Endothelial cell of hepatic sinusoid (primary cell): ENCODE data around the gene TMEM53.
"Not testable (repeated sequence)": the region's sequence is repeated elsewhere in the genome, so short reads cannot be mapped to it uniquely, and the experiment has no call there.

ENCODE experiments used
- in situ Hi-C: cut with HindIII; loops from 2 replicates; pipeline ENCODE4 v1.10.0; 2017; ENCODE audit warnings: low sequenced_read_pairs

The TMEM53 gene

DNA sequence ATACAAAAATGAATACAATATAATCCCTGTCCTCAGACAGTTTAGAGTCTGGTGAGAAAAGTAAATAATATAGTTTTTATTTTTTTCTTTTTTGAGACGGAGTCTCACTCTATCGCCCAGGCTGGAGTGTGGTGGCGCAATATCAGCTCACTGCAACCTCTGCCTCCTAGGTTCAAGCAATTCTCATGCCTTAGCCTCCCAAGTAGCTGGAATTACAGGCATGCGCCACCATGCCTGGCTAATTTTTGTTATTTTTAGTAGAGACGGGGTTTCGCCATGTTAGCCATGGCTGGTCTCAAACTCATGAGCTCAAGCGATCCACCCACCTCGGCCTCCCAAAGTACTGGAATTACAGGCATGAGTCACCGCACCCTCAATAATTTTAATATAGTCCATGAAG lies 25.1 kb upstream of the TMEM53 start:
- in situ Hi-C loops, result not testable (repeated sequence)

DNA sequence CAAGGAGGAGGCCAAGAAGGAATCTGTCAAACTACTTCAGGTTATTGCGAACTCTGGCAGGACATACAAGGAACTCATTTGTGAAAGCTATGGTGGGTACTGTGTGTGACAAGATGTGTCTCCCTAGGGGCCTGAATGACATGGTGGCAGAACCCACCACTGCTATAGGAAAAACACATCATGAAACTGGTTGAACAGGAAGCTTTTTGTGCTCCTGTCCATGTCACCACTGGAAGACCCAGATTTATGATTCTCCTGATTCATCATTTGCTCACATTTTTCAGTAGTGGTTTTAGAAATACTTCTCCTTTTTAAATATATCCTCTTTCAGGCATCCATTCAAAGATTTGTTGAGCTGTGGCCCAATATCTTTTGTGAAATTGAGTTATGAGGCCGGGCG lies 23.9 kb upstream of the TMEM53 start:
- in situ Hi-C loops, result no loop called here

DNA sequence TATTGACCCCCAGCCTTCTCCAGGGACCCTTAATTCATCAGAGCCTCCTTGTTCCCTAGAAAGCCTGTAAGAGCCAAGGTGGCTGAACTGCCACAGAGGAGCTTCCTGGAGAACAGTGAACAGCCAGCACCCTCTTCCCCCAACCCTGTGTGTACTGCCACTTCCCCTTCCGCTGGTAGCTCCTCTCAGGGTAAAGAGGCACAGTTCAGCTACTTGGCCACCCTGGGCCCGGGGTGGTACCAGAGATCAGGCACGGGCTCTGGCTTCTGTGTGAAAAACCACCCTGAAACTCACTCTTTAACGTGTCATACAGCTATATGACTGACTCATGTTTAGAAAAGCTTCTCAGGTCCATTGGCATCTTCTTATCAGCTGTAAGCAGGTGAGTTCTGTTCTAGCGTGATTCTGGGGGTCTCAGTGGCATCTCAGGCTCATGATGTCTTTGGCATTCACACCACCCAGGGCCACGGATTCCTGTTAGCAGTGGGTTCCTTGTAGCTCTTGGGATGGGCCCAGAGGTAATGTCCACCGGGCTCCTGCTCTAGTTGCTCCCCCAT lies 22.6 kb upstream of the TMEM53 start:
- in situ Hi-C loops, result no loop called here

DNA sequence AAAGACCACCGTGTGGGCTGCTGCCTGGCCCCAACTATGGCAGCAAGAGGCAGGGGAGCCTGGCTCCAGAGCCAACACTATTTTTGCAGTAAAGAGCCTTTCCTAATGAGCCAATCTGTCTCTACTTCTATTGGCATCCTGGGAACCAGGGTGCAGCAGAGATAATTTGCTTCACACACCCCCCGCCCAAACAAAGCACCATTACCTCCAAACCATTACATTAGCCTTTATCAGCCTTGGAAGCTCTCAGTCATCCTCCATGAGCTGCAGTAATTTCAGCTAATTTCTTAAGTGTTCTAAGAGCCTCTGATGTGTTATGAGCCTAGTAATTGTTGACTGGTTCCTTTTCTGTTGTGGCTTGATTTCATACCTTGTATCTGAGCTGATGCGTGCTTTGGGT lies 21.8 kb upstream of the TMEM53 start:
- in situ Hi-C loops, result no loop called here

DNA sequence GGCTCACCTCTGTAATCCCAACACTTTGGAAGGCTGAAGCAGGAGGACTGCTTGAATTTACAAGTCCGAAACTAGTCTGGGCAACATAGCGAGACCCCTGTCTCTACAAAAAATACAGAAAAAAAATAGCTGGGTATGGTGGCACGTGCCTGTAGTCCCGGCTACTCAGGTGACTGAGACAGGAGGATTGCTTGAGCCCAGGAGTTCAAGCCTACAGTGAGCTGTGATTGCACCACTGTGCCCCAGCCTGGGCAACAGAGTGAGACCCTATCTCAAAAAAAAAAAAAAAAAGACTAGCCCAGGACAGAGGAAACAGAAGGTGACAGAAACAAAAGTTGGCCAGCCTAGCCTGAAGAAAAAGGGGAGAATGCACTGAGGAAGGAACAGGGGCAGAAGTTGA lies 21.4 kb upstream of the TMEM53 start:
- in situ Hi-C loops, result no loop called here

DNA sequence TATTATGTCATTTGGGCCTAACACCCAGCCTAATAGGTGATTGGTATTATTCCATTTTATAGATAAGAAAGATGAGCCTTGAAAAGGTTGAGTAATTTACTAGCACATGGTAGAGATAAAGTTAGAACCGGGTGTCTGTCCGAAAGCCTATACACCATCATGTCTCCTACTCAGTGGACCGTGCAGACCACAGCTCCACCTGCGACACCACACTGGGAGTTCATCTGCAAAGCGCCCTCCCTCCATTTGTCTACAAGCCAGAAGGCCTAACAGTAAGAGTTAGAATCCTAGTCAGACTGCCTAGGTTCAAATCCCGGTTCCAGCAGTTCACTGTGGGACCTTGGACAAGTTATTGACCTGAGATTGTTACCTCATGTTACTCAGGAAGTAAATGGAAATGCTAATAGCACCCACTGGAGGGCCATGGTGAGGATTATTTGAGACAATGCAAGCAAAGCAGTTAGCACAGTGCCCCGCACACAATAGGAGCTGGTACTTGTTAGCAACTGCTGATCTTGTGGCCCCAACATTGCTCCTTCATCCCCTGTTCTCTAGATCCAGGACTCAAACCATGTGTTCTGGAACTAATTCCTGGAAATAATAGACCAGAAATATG lies 20.7 kb upstream of the TMEM53 start:
- in situ Hi-C loops, result no loop called here

DNA sequence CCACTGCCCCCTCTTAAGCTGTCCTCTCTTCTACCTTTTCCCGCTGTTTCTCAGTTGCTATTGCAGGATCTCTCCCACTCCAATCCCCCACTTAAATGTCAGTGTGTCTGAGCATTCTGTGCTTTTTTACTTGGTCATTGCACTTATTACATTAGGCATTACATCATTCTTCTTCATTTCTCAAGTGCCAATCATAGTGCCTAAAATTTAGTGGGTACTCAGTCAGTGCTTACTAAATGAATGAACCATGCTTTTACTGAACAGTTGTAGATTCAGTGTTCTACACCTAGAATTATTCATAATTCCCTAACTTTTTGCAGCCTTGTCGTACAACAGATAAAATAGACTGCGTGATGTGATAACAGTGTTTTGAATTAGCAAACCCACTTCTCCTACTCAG lies 19.6 kb upstream of the TMEM53 start:
- in situ Hi-C loops, result no loop called here

DNA sequence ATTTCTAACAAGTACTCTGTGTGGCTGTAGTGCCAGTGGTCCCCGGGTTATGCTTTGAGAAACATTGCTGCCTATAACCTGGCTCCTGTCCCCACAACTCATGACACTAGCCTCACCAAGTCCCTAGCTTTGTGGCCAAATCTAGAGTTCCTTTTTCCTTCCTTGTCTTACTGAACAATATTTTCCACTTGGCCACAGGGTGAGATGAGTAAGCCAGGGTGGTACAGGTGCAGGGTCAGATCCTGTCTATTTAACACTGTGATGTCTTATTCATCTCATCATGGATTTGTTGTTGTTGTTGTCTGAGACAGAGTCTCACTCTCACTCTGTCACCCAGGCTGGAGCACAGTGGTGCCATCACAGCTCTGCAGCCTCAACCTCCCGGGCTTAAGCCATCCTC lies 18.9 kb upstream of the TMEM53 start:
- in situ Hi-C loops, result no loop called here

DNA sequence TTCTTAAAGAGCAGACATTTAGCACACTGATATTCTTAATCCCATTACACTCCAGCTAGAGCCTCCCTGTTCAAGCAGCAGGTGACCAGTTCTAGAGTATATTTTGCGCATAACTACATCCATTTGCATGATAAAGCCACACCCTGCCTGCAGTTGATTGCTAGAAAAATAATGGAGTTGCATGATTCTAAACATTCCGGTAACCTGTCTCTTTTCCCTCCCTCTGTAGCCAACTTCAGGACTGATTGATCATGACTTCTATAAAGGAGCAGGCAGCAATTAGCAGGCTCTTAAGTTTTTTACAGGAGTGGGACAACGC lies 15.1 kb upstream of the TMEM53 start:
- in situ Hi-C loops, result no loop called here

DNA sequence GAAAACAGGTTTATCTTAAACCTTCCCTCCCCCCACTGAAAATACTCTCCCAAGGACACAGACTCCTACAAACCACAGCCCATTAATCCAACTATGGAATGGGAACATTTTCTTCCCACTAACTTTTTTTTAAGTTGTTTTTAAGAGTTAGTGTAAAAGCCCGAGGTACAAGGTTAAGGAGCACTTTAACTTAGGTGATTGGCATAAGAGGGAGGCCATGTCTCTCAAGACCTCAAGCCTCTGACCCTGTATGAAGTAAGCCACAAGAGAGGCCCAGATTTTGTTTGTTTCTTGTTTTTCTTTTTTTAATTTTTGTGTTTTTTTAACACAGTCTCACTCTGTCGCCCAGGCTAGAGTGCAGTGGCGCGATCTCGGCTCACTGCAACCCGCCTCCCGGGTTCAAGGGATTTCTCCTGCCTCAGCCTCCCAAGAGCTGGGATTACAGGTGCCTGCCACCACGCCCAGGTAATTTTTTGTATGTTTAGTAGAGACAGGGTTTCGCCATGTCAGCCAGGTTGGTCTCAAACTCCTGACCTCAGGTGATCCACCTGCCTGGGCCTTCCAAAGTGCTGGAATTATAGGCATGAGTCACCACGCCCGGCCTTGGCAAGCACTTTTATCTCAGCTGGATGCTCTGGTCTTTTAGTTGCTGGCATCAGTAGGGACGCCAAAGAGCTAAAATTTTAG lies 14.6 kb upstream of the TMEM53 start:
- in situ Hi-C loops, result no loop called here

DNA sequence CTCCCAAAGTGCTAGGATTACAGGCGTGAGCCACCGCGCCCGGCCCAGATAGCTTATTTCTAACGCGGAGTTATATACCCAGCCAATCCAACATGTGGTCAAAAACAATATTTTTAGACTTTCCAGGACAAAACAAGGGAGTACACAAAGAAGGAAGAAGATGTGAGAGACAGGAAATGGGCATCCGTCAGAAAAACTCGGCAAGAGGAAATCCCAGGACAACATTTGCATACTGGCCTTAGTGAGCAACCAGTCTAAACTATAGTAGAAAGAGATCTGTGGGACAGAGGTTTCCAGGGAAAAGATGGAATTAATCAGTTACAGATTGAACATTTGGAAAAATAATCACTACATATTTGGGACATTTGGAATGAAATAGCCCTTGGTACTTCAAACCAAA lies 11.6 kb upstream of the TMEM53 start:
- in situ Hi-C loops, result no loop called here

DNA sequence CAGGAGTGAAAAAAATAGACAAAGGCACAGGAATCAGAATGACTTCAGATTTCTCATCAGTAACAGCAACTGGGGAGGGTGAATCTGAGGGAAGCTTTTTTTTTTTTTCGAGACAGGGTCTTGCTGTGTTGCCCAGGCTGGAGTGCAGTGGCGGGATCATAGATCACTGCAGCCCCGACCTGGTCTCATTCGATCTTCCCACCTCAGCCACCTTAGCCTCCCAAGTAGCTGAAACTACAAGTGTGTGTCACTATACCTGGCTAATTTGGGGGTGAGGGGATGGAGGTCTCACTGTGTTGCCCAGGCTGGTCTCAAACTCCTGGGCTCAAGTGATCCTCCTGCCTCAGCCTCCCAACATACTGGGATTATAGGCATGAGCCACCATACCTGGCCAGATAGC lies 10.9 kb upstream of the TMEM53 start:
- in situ Hi-C loops, result no loop called here

DNA sequence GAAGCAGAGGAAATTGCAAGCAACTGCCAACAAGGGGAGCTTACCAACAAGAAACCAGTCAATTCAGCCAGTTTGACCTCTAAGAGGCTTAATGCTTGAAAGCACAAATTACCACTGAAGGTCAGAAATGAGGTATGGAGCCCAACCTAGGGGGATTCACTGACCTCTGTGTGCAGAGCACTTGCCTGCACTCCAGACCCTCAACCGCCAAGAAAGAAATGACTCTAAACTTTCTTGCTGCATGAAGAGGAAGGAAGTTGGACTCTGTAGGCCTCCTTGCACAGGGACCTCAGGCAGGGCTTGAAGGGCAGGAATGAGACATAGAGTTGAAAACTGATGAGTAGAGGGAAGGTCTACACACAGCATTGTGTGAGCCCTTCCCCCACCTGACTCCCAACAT lies 10.2 kb upstream of the TMEM53 start:
- in situ Hi-C loops, result no loop called here

DNA sequence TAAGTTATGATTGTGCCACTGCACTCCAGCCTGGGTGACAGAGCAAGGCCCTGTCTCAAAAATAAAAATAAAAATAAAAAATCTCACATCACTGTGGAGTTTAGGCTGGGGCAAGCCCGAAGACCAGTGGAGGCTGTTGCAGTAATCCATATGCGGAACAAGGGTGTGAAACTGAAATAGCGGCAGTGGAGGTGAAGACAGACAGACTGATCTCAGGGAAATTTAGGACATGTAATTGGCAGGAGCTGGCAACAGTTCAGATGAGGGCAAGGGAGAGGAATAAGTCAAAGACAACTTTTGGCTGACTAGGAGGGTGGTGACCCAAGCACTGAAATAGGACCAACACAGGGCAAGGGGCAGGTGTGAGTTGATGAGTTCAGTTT lies 8.6 kb upstream of the TMEM53 start:
- in situ Hi-C loops, result no loop called here

DNA sequence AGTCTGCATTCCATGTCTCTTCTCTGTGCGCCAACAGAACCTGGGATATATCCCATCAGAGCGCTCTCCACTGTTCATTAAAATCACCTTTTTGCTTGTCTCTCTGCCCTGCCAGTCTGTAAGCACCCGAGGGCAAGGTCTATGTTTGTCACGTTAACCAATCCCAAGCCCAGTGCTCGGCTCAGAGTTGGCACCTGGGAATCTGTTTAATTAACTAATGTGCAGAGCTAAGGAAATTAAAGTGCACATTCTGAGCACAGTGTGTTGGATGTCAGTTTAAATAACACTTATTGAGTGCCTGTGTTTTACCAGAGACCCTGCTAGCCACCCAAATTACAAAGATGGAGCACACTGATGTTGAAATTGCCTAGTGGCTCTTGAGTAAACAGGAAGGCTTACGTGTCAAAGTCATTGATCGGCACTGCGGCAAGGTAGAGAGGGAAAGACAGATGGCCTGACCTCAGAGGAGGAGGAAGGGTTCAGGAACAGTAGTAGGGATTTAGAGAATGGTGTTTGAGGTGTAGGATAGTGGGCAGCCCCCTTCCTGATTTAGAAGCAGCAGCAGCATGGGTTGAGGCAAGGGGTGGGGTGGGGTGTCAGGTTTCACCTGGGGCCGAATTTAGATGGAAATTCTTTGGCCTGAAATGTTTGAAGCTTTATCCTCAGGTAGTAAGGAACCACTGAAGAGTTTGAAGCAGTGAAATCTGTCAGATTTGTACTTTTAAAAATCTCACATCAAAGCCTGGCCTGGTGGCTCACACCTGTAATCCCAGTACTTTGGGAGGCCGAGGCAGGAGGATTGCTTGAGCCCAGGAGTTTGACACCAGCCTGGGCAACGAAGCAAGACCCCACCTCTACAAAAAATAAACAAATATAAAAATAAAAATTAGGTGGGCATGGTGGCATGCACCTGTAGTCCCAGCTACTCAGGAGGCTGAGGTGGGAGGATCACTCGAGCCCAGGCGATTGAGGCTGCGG lies 7.9 kb upstream of the TMEM53 start:
- in situ Hi-C loops, result no loop called here

DNA sequence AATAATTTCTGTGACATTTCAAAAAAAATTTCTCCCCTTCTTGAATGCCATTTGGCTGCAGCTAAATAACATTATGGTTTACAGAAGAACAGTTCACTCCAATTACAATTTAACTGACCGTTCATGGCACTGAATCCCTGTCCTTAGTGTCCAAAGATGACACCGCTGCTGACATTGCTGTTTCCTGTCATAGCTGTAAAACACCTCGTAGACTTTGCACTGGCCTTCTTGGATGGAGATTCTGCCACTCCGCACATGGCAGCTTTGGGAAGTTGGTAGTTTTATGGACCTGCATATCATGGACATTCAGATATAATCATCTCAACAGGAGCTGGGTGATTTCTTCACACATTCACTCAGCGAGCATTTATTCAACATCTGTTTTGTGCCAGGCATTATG lies 5.2 kb upstream of the TMEM53 start:
- in situ Hi-C loops, result no loop called here

DNA sequence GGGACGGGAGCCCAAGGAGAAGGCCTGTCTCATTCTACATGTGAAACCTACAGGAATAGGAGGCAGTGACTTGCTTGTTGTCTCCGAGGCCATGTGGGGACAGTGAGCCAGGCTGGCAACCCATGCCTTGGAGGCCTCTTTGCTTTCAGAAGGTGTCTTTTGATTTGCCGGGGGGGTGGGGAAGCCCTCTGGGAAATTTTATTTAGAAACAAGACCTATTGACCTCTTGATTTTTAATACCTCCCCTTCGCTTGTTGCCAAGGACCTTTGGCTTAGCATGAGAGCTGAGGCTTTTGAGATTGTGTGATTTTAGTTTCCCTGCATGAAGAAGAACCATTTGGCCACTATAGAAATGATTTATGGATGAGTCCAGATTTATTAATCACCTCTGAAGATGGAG lies 4.3 kb upstream of the TMEM53 start:
- in situ Hi-C loops, result no loop called here

DNA sequence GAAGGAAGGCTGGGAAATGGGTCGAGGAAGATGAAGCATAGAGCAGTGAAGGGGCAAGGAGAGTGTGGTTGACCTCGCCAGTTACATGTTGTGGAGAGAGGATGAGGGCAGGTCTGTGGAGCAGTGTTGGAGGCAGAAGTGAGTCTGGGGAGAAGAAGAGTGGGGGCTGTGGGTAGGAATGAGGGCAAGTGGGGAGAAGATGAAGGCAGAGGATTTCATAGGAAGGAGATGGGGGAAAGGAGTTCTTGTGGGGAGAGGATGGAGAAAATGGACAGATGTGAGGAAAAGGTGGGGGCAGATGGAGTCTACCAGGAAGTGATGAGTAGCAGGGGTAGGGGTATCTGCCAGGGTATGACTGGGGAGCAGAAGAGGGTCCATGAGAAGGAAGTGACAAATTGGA lies 3.8 kb upstream of the TMEM53 start:
- in situ Hi-C loops, result no loop called here

DNA sequence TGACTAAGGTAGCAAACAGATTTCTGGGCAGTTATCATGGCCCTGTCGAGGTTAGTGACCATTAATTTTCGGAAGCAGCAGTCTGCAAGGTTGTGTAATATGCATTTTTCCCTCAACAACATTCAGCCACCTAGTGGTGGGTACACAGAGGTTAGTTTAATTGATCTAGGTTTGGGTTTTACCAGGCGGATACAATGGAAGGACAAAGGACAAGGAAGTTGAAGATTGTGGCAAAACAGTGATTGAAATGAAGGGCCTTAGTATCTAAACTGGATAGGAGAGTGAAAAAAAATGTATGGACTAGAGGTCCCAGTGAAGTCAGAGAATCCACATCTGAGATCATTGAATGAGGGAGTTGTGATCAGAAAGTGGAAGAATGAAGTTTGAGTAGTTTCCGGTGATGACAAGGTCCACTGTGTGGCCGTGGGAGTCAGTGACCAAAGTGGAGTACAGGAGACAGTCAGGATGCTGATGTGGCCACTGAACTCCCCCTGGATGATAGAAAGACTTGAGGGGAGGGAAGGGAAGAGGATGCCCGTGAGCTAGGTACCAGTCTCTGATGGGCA lies 3.0 kb upstream of the TMEM53 start:
- in situ Hi-C loops, result no loop called here

DNA sequence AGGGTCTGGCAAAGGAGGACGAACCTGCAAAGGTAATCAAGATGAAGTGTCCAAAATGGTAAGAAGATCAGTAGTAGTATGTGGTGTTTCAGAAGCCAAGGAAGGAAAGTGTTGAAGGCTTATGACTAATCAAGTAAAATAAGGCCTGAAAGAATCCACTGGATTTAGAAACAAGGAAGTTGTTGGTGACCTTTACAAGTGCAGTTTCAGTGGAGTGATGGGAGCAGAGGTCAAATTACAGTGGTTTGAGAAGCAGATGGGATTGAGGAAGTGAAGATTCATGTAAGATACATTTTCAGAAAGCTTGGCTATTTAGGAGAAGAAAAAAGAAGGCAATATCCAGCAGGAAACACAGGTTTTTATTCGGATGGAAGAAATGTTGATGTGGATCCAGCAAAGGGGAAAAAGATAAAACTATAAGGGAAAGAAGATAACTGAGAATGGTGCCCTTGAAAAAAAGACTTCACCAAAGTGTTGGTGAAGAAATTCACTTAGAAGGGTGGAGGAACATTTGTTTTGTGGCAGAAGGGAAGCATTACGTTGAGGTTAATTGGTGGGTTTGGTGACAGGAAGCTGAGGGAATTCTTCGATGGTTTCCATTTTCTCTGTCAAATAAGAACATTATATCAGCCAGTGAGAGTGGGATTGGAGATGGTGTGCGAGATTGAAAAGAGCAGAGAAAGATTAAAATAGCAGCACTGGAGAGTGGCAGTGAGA lies 2.4 kb upstream of the TMEM53 start:
- in situ Hi-C loops, result no loop called here

DNA sequence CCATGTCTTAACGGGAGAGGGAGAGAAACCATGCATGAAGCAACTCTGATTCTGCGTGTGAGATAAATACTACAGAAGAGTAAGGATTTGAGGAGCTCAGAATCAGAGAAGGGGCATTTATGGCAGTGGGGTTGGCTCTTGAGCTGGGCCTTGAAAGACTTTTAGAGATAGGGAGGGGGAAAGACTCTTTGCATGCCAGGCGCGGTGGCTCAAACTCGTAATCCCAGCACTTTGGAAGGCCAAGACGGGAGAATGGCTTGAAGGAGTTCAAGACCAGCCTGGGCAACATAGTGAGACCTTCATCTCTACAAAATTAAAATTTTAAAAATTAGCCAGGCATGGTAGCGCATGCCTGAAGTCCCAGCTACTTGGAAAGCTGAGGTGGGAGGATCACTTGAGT lies 905 bp upstream of the TMEM53 start:
- in situ Hi-C loops, result no loop called here
